ENCODE results near the gene CHRNB1.
"Not testable (repeated sequence)": the region's sequence is repeated elsewhere in the genome, so short reads cannot be mapped to it uniquely, and the experiment has no call there.

Gene CHRNB1

DNA sequence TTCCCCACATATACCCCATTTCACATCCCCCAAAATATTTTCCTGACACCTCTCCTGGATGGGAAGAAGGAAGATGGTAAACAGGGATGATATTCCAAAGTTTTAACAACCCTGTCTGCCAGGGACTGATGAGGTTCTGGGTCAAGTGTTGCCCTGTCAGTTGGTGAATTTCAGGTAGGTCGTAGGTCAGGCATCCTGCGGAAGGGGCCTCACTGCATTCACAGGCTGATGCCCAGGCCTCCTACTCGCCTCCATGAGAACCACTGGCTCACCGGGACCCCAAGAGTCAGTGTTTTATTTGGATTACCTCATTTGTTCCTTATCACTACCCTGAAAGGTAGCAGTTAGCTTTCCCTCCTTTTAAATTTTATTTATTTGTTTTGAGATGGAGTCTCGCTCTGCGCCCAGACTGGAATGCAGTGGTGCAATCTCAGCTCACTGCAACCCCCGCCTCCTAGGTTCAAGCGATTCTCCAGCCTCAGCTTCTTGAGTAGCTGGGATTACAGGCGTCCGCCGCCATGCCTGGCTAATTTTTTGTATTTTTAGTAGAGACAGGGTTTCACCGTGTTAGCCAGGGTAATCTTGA, 24.0 kb downstream of the CHRNB1 start:
- DNase-seq, result no peak

DNA sequence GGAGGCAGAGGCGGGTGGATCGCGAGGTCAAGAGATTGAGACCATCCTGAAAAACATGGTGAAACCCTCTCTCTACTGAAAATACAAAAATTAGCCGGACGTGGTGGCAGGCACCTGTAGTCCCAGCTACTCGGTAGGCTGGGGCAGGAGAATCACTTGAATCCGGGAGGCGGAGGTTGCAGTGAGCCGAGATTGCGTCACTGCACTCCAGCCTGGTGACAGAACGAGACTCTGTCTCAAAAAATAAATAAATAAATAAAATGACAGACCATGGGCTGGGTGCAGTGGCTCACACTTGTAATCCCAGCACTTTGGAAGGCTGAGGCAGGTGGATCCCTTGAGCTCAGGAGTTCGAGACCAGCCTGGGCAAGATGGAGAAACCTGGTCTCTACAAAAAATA, 25.0 kb downstream of the CHRNB1 start:
- DNase-seq, result not testable (repeated sequence)

- not testable (repeated sequence) for DNase-seq
Observed at GRCh38 chr17:7470457-7470973, 25.7 kb downstream of the CHRNB1 start.

GRCh38 chr17:7471729-7472128, 26.9 kb downstream of the CHRNB1 start:
- DNase-seq, result no peak

DNA sequence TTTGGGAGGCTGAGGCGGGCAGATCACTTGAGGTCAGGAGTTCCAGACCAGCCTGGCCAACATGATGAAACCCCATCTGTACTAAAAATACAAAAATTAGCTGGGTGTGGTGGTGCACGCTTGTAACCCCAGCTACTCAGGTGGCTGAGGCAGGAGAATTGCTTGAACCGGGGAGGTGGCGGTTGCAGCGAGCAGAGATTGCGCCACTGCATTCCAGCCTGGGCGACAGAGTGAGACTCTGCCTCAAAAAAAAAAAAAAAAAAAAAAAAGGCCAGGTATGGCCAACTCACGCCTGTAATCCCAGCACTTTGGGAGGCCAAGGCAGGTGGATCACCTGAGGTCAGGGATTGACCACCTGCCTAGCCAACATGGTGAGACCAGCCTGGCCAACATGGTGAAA, 29.9 kb downstream of the CHRNB1 start:
- not testable (repeated sequence) for DNase-seq

DNA sequence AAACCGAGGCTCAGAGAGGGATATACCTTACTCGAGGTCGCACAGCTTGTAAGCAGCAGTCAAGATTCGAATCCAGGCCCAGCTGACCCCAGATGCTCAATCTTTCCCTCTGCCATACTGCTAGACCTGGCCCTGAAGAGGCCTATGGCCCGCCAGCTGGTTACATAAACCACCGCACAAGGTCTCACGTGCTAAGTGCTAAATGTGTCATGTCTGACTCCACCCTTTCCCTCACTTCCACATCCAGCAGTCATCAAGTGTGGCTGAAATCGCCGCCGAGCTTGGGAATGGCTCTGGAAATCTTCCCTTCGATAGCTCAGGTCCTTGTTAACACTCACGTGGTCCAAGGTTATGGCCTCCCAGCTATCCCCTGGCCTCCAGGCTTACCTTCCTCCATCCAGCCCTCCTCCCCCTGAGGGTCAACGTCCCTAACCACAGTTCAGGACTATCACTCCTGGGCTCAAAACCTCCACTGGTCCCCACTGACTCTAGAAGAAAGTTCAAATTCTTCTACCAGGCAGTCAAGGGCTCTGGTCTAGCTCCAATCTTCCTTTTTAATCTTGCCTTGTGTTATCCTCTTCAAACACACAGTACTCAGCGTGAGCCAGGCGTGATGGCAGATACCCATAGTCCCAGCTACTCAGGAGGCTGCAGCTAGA, 31.0 kb downstream of the CHRNB1 start:
- DNase-seq, result no peak

GRCh38 chr17:7476494-7476893, 31.6 kb downstream of the CHRNB1 start:
- no peak for DNase-seq

DNA sequence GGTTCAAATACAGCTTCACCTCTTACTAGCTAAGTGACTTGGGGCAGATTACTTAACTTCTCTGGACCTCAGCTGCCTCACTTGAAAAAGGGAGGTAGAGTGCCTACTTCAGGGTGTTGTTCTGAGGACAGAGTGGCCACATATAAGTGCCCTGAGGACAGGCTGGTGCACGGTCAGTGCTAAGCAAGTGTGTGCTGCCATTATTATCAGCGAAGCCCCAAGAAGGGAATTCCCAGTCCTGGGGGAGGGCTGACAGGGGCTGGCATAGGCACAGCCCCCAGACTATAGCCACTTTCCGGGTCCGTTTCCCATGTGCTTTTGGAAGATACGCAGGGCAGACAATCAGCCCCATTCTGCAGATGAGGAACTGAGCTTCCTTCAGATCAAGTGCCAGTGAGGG, 32.1 kb downstream of the CHRNB1 start:
- DNase-seq, result no peak

- no peak for DNase-seq
Observed at GRCh38 chr17:7477392-7478275, 32.8 kb downstream of the CHRNB1 start.

- DNase-seq, result no peak
Observed at GRCh38 chr17:7478276-7479212, 33.7 kb downstream of the CHRNB1 start.

DNA sequence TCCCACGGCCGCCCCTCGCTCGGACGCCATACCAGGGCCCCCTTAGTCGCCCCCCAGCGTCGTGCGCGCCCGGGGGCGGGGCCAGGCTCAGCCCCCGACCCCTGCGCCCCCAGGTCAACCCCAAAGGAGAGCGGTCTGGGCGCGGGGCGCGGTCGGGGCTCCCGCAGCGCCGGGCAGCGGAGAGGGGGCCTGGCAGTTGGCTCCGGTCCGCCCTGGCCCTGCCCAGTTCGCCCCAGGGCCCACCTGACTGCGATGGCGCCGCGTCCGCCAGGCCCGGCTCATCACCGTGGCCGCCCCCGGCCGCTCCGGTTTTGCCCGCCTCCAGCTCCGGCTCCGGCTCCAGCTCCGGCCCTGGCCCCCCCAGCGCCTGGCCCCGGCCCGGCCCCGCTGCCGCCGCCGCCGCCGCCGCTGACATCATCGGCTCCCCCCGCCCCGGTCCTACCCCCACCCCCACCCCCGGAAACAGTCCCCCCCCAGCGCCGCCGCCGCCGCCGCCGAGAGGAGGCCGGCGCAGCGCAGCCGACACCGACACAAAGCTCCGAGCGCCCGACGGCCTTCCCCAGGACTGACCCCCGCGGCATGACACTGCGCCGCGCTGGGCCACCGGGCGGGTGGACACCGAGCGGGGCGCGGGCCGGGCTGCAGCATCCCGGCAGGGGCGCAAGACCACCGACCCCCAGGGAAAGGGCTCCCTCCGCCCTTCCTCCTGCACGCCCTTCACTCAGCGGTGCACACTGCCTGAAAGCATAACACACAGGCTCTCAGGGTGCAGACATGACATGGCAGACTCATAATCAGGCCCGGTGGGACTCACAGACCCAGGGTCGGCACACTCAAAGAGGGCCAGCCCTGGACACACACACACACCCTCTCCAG, 34.6 kb downstream of the CHRNB1 start, which contains the start of gene ZBTB4:
Gene ZBTB4, minus strand, starts transcription at position 419 of the 876 bp plus-strand sequence. CDS start 12,830 bp downstream, outside the sequence.
- DNase-seq, result no peak

DNA sequence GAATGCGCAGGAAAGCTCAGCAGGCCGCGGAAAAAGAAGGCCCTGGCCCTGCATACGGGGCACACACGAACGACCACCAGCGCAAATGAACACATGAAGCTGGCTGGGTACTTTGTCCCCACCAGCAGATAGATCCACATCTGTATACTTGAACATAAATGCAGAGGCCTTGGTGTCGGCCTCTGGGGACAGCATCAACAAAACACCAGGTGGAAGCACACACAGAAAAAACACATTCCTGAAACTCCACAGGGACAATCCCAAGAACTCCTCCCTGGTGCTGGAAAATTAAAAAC, 35.2 kb downstream of the CHRNB1 start:
- DNase-seq, result no peak

DNA sequence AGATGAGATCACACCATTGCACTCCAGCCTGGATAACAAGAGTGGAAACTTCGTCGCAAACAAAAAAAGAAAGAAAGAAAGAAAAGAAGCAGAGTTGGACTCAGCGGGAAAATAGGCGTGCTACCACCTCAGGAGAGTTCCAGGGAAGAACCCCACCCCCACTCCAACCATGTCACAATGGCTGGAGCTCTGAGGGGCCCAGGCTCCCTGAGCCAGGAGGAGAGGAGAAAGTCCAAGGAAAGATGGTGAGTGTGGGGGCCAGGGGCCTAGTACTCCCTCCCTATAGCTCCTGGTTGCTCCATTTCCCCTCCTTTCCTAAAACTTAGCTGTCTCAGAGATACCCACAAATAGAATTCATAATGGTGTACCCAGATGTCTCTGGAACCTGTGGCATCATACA, 36.4 kb downstream of the CHRNB1 start, which contains the start of gene SLC35G6:
Gene SLC35G6, plus strand, starts transcription at position 172 of the 400 bp plus-strand sequence. Its CDS starts 71 bp downstream, at position 243.
- not testable (repeated sequence) for DNase-seq

DNA sequence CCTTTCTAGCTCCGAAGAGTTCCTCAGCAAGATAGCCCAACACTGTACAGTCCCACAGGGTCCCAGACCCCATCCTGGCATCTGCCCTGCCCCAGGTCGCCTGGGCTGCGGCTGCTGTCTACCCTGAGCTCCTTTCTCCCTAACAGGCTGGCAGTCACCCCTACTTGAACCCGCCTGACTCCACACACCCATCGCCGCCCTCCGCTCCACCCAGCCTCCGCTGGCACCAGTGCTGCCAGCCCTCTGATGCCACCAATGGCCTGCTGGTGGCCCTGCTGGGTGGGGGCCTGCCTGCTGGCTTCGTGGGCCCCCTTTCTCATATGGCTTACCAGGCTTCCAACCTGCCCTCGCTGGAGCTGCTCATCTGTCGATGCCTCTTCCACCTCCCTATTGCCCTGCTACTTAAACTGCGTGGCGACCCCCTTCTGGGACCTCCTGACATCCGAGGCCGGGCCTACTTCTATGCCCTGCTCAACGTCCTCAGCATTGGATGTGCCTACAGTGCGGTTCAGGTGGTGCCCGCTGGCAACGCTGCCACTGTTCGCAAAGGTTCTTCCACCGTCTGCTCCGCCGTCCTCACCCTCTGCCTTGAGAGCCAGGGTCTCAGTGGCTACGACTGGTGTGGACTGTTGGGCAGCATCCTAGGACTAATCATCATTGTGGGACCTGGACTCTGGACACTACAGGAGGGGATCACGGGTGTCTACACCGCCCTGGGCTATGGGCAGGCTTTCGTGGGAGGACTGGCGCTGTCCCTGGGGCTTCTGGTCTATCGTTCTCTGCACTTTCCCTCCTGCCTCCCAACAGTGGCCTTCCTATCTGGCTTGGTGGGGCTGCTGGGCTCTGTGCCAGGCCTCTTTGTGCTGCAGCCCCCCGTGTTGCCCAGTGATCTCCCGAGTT, 37.2 kb downstream of the CHRNB1 start:
- not testable (repeated sequence) for DNase-seq

DNA sequence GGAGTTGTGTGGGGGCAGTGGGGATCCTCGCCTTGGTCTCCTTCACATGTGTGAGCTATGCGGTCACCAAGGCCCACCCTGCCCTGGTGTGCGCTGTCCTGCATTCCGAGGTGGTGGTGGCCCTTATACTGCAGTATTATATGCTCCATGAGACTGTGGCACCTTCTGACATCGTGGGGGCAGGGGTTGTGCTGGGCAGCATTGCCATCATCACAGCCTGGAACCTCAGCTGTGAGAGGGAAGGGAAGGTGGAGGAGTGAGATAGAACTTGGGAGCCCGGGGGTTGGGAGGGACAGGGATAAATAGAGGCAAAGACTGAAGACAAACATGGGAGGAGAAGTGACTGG, 37.9 kb downstream of the CHRNB1 start:
- DNase-seq, result not testable (repeated sequence)

DNA sequence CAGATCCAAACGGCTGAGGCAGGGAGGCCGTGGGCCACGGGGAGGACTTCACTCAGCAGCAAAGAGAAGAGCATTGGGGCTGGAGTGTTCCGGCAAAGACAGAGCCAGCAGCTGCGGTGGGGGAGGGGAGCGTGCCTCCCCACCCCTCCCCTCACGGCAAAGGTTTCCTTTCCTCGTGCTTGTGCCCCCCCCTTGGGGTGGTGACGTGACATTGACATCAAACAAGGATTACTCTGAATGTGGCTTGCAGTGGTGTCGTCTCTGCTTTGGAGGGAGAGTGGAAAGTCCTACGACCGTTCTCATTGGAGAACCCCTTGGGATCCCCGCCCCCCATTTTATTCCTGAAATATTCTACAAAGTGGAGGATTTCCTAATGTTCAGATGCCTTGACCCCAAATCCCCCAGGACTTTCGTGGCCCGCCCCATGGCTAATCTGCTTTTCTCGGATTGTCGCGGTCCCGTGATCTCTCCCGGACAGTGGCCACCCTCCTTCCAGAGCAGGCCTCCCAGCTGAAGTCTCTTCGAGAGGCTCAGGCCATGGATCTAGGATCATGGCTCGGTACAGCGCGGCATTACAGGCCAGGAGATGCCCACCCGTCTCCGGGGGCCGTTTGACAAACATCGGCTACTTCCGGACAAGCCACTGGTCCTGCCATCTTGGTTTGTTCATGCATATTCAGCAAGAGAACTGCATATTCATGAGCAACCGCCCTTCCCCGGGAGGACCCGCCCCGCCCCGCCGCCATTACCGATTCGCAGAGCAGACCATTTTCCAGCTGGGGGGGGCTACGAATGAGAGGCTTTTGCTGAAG, 38.6 kb downstream of the CHRNB1 start:
- peak; percentile 96 for DNase-seq

DNA sequence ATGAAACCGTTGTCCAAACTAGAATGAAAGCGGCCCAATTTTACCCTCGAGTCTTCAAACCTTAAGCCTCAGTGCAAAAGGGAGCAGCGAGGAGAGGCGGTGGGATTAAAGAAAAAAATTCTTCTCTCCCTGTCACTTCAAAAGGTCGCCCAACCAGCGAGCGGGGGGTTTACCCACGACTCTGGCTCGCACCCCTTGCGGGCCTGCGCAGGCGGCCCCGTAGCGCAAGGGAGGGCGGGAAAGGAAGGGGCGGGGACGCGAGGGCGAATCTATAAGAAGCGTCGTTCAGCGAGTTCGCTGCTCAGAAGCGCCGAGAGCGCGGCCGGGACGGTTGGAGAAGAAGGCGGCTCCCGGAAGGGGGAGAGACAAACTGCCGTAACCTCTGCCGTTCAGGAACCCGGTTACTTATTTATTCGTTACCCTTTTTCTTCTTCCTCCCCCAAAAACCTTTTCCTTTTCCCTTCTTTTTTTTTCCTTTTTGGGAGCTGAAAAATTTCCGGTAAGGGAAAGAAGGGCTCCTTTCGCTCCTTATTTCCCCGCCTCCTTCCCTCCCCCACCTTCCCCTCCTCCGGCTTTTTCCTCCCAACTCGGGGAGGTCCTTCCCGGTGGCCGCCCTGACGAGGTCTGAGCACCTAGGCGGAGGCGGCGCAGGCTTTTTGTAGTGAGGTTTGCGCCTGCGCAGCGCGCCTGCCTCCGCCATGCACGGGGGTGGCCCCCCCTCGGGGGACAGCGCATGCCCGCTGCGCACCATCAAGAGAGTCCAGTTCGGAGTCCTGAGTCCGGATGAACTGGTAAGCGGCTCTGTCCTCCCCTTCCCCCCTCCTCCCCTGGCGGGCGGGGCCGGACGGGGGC, 39.4 kb downstream of the CHRNB1 start, which contains the start of gene POLR2A:
Gene POLR2A, plus strand, starts transcription at position 300 of the 852 bp plus-strand sequence.
- DNase-seq, result peak; percentile 97

GRCh38 chr17:7484919-7485377, 40.1 kb downstream of the CHRNB1 start:
- DNase-seq, result no peak
